LNCaP clone FGC (cell line): Measurements from ENCODE around the gene TIAM1.

ENCODE experiments used
- DNase-seq: peaks from one replicate; pipeline ENCODE4 v3.0.0-alpha.2; 2011; ENCODE audit warnings: low read depth
- H3K4me3 ChIP-seq: 2 replicates; pipeline ENCODE4 v1.5.1; 2011; ENCODE audit warnings: mild to moderate bottlenecking, low read depth, low read length, control low read depth
- TF ChIP-seq, protein P1 (sequence below): IDR thresholded peaks from 2 replicates; pipeline ENCODE4 v1.5.1; 2012; ENCODE audit warnings: mild to moderate bottlenecking; ENCODE audit not compliant: control insufficient read depth, insufficient read depth; ENCODE audit errors: extremely low read depth

TIAM1 gene

GRCh38 chr21:31343680-31344480 lies at the start of gene TIAM1:
Gene TIAM1 (minus strand): TSS chr21:31344261. CDS start chr21:31266972, 77,289 bp downstream.
- H3K4me3 ChIP-seq: no peak within 1 kb of the TSS
- DNase-seq: no peak
- TF ChIP-seq, protein P1, sequence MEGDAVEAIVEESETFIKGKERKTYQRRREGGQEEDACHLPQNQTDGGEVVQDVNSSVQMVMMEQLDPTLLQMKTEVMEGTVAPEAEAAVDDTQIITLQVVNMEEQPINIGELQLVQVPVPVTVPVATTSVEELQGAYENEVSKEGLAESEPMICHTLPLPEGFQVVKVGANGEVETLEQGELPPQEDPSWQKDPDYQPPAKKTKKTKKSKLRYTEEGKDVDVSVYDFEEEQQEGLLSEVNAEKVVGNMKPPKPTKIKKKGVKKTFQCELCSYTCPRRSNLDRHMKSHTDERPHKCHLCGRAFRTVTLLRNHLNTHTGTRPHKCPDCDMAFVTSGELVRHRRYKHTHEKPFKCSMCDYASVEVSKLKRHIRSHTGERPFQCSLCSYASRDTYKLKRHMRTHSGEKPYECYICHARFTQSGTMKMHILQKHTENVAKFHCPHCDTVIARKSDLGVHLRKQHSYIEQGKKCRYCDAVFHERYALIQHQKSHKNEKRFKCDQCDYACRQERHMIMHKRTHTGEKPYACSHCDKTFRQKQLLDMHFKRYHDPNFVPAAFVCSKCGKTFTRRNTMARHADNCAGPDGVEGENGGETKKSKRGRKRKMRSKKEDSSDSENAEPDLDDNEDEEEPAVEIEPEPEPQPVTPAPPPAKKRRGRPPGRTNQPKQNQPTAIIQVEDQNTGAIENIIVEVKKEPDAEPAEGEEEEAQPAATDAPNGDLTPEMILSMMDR: no peak

GRCh38 chr21:31387560-31388186 lies 43.6 kb upstream of the TIAM1 start:
- DNase-seq: no peak
- TF ChIP-seq, protein P1: no peak
- no peak overlapping the region for H3K4me3 ChIP-seq

DNA sequence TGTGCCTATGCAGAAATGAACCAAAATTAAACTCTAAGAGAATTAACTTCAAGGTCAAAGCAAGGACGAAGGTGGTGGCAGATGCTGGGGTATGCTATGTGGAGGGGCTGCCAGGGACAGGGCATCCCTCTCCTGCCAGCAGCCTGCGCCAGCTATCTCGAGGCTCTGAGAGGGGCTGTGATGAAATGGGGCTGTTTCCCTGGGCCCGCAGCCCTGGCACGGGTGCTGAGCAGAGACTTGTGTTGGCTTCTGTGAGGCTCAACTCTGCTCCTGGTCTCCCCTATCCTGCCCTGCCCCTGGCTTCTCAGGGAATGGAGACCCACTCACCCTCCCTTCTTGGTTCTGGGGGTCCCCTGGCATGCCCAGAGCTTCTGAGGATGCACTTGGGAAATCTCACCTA lies 41.9 kb upstream of the TIAM1 start:
- TF ChIP-seq, protein P1: no peak
- no peak overlapping the region for H3K4me3 ChIP-seq
- no peak for DNase-seq

DNA sequence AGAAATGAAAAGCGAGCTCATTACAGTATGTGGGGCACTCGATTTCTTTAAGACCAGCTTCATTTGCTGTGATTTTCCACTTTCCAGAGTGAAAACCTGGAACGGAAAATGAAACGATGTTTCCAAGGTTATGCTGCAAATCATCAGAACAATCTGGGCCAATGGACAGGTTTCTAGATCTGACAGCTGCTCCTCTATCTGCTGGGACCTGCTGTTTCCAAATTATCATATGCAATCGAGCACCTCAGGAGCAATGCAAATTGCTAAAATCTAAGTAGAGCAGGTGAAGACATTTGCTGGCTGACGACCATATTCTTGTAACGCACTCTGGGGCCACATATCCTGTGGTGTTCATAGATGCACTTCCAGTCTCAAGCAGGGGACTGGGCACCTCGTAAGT lies 39.7 kb upstream of the TIAM1 start:
- DNase-seq: no peak
- H3K4me3 ChIP-seq: no peak overlapping the region
- TF ChIP-seq, protein P1: no peak

DNA sequence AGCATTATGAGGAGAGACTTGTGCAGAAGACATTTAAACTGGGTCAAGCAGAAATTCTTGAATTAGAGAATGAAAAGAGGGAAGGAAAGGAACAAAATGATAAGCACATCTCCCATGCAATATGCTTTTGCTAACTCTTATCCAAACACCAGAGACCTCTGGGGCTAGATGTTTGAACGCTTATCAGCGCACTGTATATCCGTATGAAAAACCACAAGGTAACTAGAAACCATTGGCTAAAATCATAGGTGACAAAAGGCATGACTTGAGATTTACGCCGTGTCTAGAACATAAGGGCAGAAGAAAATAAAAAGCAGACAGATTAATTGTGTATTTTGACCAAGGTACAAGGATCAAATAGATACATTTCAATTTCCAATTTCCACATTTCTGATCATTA lies 38.0 kb upstream of the TIAM1 start:
- no peak for DNase-seq
- H3K4me3 ChIP-seq: no peak overlapping the region
- TF ChIP-seq, protein P1: no peak

GRCh38 chr21:31376301-31376700 lies 32.2 kb upstream of the TIAM1 start:
- no peak overlapping the region for H3K4me3 ChIP-seq
- TF ChIP-seq, protein P1: no peak
- no peak for DNase-seq
